ENCODE data around the gene OR2T3. TPM values are rescaled to one million over a fixed set of nuclear protein-coding genes. Genes with fewer than 3 reads are reported as not detected.
"Not testable (repeated sequence)": the region's sequence is repeated elsewhere in the genome, so short reads cannot be mapped to it uniquely, and the experiment has no call there.

OR2T3 gene
- not detected in 2 replicates for total RNA-seq (2014; rRNA removed; shearing (Covaris generic))
- polyA plus RNA-seq (2015; cell fraction: cytosol; rRNA removed) = not detected in 2 replicates
- not detected in 2 replicates for polyA plus RNA-seq (2015; cell fraction: nucleus; rRNA removed)

GRCh38 chr1:248473051-248473450, at the start of gene OR2T3:
TSS of gene OR2T3 (plus strand) at chr1:248473351. CDS start at chr1:248473351, 0 bp downstream.
- DNase-seq (ENCODE audit: low read depth, low spot score); in situ Hi-C loops (cut with HindIII; ENCODE audit: low pct_unique_long_range_greater_than_20kb, low sequenced_read_pairs): not testable (repeated sequence)

- DNase-seq (ENCODE audit: low read depth, low spot score); in situ Hi-C loops (cut with HindIII; ENCODE audit: low pct_unique_long_range_greater_than_20kb, low sequenced_read_pairs): not testable (repeated sequence)
These were observed 45.5 kb upstream of the OR2T3 start for GRCh38 chr1:248427526-248428191.

- in situ Hi-C loops (cut with HindIII; ENCODE audit: low pct_unique_long_range_greater_than_20kb, low sequenced_read_pairs); DNase-seq (ENCODE audit: low read depth, low spot score): not testable (repeated sequence)
These were observed 45.0 kb upstream of the OR2T3 start for GRCh38 chr1:248428192-248428533.

GRCh38 chr1:248431683-248432082, 41.5 kb upstream of the OR2T3 start:
- DNase-seq (ENCODE audit: low read depth, low spot score); in situ Hi-C loops (cut with HindIII; ENCODE audit: low pct_unique_long_range_greater_than_20kb, low sequenced_read_pairs): not testable (repeated sequence)

GRCh38 chr1:248432201-248432600, 41.0 kb upstream of the OR2T3 start:
- in situ Hi-C loops (cut with HindIII; ENCODE audit: low pct_unique_long_range_greater_than_20kb, low sequenced_read_pairs); DNase-seq (ENCODE audit: low read depth, low spot score): not testable (repeated sequence)

GRCh38 chr1:248433811-248434415, 39.2 kb upstream of the OR2T3 start:
- DNase-seq (ENCODE audit: low read depth, low spot score); in situ Hi-C loops (cut with HindIII; ENCODE audit: low pct_unique_long_range_greater_than_20kb, low sequenced_read_pairs): not testable (repeated sequence)

- in situ Hi-C loops (cut with HindIII; ENCODE audit: low pct_unique_long_range_greater_than_20kb, low sequenced_read_pairs); DNase-seq (ENCODE audit: low read depth, low spot score): not testable (repeated sequence)
These were observed 38.2 kb upstream of the OR2T3 start for GRCh38 chr1:248434913-248435312.

- DNase-seq (ENCODE audit: low read depth, low spot score); in situ Hi-C loops (cut with HindIII; ENCODE audit: low pct_unique_long_range_greater_than_20kb, low sequenced_read_pairs): not testable (repeated sequence)
These were observed 36.8 kb upstream of the OR2T3 start for GRCh38 chr1:248436303-248436702.

GRCh38 chr1:248438668-248439067, 34.5 kb upstream of the OR2T3 start:
- in situ Hi-C loops (cut with HindIII; ENCODE audit: low pct_unique_long_range_greater_than_20kb, low sequenced_read_pairs) = not testable (repeated sequence)

GRCh38 chr1:248439283-248439682, 33.9 kb upstream of the OR2T3 start:
- in situ Hi-C loops (cut with HindIII; ENCODE audit: low pct_unique_long_range_greater_than_20kb, low sequenced_read_pairs); DNase-seq (ENCODE audit: low read depth, low spot score): not testable (repeated sequence)

More at GRCh38 chr1:248438668-248439067, 34.5 kb upstream of the OR2T3 start:
- DNase-seq (ENCODE audit: low read depth, low spot score) = not testable (repeated sequence)

GRCh38 chr1:248442500-248443277, 30.5 kb upstream of the OR2T3 start:
- in situ Hi-C loops (cut with HindIII; ENCODE audit: low pct_unique_long_range_greater_than_20kb, low sequenced_read_pairs); DNase-seq (ENCODE audit: low read depth, low spot score): not testable (repeated sequence)

GRCh38 chr1:248444603-248445002, 28.5 kb upstream of the OR2T3 start:
- DNase-seq (ENCODE audit: low read depth, low spot score); in situ Hi-C loops (cut with HindIII; ENCODE audit: low pct_unique_long_range_greater_than_20kb, low sequenced_read_pairs): not testable (repeated sequence)

GRCh38 chr1:248445399-248445798, 27.8 kb upstream of the OR2T3 start, which contains the start of gene OR2T2:
TSS of gene OR2T2 (plus strand) at chr1:248445637. CDS start at chr1:248452798, 7,161 bp downstream.
- in situ Hi-C loops (cut with HindIII; ENCODE audit: low pct_unique_long_range_greater_than_20kb, low sequenced_read_pairs); DNase-seq (ENCODE audit: low read depth, low spot score): not testable (repeated sequence)

- DNase-seq (ENCODE audit: low read depth, low spot score); in situ Hi-C loops (cut with HindIII; ENCODE audit: low pct_unique_long_range_greater_than_20kb, low sequenced_read_pairs): not testable (repeated sequence)
These were observed 24.6 kb upstream of the OR2T3 start for GRCh38 chr1:248448409-248449074.

GRCh38 chr1:248449821-248450465, 23.2 kb upstream of the OR2T3 start:
- DNase-seq (ENCODE audit: low read depth, low spot score); in situ Hi-C loops (cut with HindIII; ENCODE audit: low pct_unique_long_range_greater_than_20kb, low sequenced_read_pairs): not testable (repeated sequence)

GRCh38 chr1:248450466-248451145, 22.5 kb upstream of the OR2T3 start:
- in situ Hi-C loops (cut with HindIII; ENCODE audit: low pct_unique_long_range_greater_than_20kb, low sequenced_read_pairs); DNase-seq (ENCODE audit: low read depth, low spot score): not testable (repeated sequence)

Measured in SK-MEL-5 (cell line).